Inflammatory macrophage treated with lipopolysaccharide for 4 hours (primary cell): ENCODE measurements around the gene PCDHB16.
A peak's percentile ranks its signal among the peaks of the same experiment; 100 is the strongest.
"Not testable (repeated sequence)": the region's sequence is repeated elsewhere in the genome, so short reads cannot be mapped to it uniquely, and the experiment has no call there.

ENCODE experiments used
- DNase-seq: peaks from one replicate; pipeline ENCODE4 v3.0.0-alpha.2; 2020

Gene PCDHB16

GRCh38 chr5:141182248-141182647 lies at the start of gene PCDHB16:
PCDHB16 (plus strand) TSS chr5:141182387; CDS start chr5:141182560, 173 bp downstream.
- DNase-seq, result no peak

- no peak for DNase-seq
Observed at GRCh38 chr5:141135030-141135717, 47.0 kb upstream of the PCDHB16 start, which contains the start of gene PCDHB5. PCDHB5 (plus strand) TSS chr5:141135206; CDS start chr5:141135435, 229 bp downstream.

GRCh38 chr5:141135718-141136266 lies 46.4 kb upstream of the PCDHB16 start:
- DNase-seq, result no peak

- DNase-seq, result not testable (repeated sequence)
Observed at GRCh38 chr5:141137346-141137745, 44.8 kb upstream of the PCDHB16 start.

GRCh38 chr5:141149812-141150211 lies 32.4 kb upstream of the PCDHB16 start, which contains the start of gene PCDHB6:
PCDHB6 (plus strand) TSS chr5:141150057; CDS start chr5:141150258, 201 bp downstream.
- DNase-seq, result no peak

- no peak for DNase-seq
Observed at GRCh38 chr5:141150224-141150992, 31.8 kb upstream of the PCDHB16 start.

- DNase-seq, result no peak
Observed at GRCh38 chr5:141150993-141151325, 31.2 kb upstream of the PCDHB16 start.

- not testable (repeated sequence) for DNase-seq
Observed at GRCh38 chr5:141151632-141152031, 30.6 kb upstream of the PCDHB16 start.

GRCh38 chr5:141152096-141152495 lies 30.1 kb upstream of the PCDHB16 start:
- not testable (repeated sequence) for DNase-seq

GRCh38 chr5:141155540-141156374 lies 26.4 kb upstream of the PCDHB16 start:
- no peak for DNase-seq

- DNase-seq, result not testable (repeated sequence)
Observed at GRCh38 chr5:141157356-141157755, 24.8 kb upstream of the PCDHB16 start.

GRCh38 chr5:141157901-141158300 lies 24.3 kb upstream of the PCDHB16 start:
- DNase-seq, result not testable (repeated sequence)

- DNase-seq, result no peak
Observed at GRCh38 chr5:141172381-141173204, 9.6 kb upstream of the PCDHB16 start, which contains the start of gene PCDHB7. PCDHB7 (plus strand) TSS chr5:141172644; CDS start chr5:141172836, 192 bp downstream.

GRCh38 chr5:141174291-141175104 lies 7.7 kb upstream of the PCDHB16 start:
- DNase-seq, result not testable (repeated sequence)

- peak; percentile 1 for DNase-seq
Observed at GRCh38 chr5:141175933-141176332, 6.3 kb upstream of the PCDHB16 start.

GRCh38 chr5:141177577-141178191 lies 4.5 kb upstream of the PCDHB16 start, which contains the start of gene PCDHB8:
PCDHB8 (plus strand) TSS chr5:141177790; CDS start chr5:141178035, 245 bp downstream.
- not testable (repeated sequence) for DNase-seq

GRCh38 chr5:141179371-141179770 lies 2.8 kb upstream of the PCDHB16 start:
- not testable (repeated sequence) for DNase-seq

- not testable (repeated sequence) for DNase-seq
Observed at GRCh38 chr5:141179876-141180275, 2.3 kb upstream of the PCDHB16 start.

- no peak for DNase-seq
Observed at GRCh38 chr5:141180313-141180712, 1.9 kb upstream of the PCDHB16 start.
